Measurements from ENCODE around the gene HES7.

- no peak for TF ChIP-seq CTCF (IDR thresholded peaks at IDR 0.05)
- TF ChIP-seq POLR2A (IDR thresholded peaks at IDR 0.05), result no peak
- TF ChIP-seq EP300 (IDR thresholded peaks at IDR 0.05), result no peak
- peak in 1 of 4 donors; percentile 18 for TF ChIP-seq POLR2AphosphoS5 (IDR thresholded peaks at IDR 0.05)
Measured at GRCh38 chr17:8147141-8147804, 23.4 kb upstream of the HES7 start.

Measured in sigmoid colon (tissue), 4 donors.